ENCODE data around the gene VPS52. TPM values are rescaled to one million over a fixed set of nuclear protein-coding genes. Genes with fewer than 3 reads are reported as not detected.

VPS52 gene
- total and polyA plus RNA-seq, 9 of the 15 experiments (the other 6 are each of a cell fraction or from before 2014, with no cell fraction given) = 24.4 to 103 (median 40.2) TPM

DNA sequence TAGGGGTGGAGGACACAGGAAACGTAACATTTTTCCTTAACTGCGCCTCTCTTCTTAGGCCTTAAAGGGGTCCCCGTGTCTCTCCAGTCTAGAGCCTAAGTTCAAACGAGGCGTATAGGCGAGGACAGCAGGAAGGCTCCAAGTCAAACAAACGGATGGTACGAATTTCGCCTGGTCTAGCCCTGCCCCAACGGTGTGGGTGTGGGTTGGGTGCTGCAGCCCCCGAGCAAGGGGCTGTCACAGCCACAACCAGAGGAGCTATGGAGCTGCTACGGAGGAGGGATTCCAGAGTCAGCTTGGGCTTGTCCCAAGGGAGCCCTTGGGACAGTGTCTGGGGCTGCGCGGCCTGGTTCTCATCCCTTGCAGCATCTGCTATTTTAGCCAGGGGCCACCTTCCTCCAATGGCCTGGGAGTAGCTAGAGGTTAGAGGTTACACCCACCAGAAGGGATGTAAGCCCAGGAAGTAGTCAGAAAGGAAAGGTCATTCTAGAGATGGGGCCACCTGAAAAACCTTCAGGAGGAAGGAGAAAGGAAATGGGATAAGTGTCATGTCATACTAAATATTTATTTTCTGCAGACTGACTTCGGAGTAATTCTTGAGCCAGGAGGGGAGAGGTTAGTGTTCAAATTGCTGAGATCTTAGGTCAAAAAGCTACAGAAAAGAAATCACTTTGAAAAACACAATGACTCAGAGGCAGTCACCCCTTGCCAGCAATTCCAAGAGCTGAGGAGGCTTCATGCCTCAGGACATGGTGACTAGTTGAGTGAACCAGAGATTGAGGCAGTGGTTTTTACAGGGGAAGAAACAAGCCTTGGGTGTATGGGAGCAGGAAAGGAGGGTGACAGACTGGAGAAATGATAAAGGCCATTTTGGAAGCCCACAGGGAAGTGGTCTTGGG is 21.7 kb downstream of the VPS52 start (continued):
- TF ChIP-seq, protein P1, sequence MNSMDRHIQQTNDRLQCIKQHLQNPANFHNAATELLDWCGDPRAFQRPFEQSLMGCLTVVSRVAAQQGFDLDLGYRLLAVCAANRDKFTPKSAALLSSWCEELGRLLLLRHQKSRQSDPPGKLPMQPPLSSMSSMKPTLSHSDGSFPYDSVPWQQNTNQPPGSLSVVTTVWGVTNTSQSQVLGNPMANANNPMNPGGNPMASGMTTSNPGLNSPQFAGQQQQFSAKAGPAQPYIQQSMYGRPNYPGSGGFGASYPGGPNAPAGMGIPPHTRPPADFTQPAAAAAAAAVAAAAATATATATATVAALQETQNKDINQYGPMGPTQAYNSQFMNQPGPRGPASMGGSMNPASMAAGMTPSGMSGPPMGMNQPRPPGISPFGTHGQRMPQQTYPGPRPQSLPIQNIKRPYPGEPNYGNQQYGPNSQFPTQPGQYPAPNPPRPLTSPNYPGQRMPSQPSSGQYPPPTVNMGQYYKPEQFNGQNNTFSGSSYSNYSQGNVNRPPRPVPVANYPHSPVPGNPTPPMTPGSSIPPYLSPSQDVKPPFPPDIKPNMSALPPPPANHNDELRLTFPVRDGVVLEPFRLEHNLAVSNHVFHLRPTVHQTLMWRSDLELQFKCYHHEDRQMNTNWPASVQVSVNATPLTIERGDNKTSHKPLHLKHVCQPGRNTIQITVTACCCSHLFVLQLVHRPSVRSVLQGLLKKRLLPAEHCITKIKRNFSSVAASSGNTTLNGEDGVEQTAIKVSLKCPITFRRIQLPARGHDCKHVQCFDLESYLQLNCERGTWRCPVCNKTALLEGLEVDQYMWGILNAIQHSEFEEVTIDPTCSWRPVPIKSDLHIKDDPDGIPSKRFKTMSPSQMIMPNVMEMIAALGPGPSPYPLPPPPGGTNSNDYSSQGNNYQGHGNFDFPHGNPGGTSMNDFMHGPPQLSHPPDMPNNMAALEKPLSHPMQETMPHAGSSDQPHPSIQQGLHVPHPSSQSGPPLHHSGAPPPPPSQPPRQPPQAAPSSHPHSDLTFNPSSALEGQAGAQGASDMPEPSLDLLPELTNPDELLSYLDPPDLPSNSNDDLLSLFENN (IDR thresholded peaks at IDR 0.05; ENCODE audit: low read depth in 2 of 2, low read length in 2 of 2) = no peak
- TF ChIP-seq ELK1 (CRISPR knock-in tag; IDR thresholded peaks at IDR 0.05) (no peak), NCOA2 (IDR thresholded peaks at IDR 0.05; ENCODE audit: partially characterized antibody in 2 of 2) (no peak), ZNF140 (CRISPR knock-in tag; IDR thresholded peaks at IDR 0.05) (no peak), BHLHE40 (IDR thresholded peaks at IDR 0.05; ENCODE audit: low read length) (no peak), USF2 (CRISPR knock-in tag; IDR thresholded peaks at IDR 0.05) (no peak), ZNF785 (CRISPR knock-in tag; IDR thresholded peaks at IDR 0.05) (no peak), ZBTB40 (IDR thresholded peaks at IDR 0.05) (peak; percentile 32; the same call in 1 of the 2 replicates), ZBTB40 (CRISPR knock-in tag; IDR thresholded peaks at IDR 0.05) (no peak), ZNF830 (CRISPR knock-in tag; IDR thresholded peaks at IDR 0.05) (no peak), RCOR1 (IDR thresholded peaks at IDR 0.05; ENCODE audit: borderline replicate concordance in 1 of 2, low read depth in 2 of 2, low read length in 2 of 2) (no peak), HDAC8 (tag; IDR thresholded peaks at IDR 0.05) (no peak)
